Ovary (tissue), 9 donors: ENCODE data around the gene DACH1. TPM values are rescaled to one million over a fixed set of nuclear protein-coding genes. Genes with fewer than 3 reads are reported as not detected.

Experiments
- DNase-seq, 5 donors: peaks; one replicate each; pipeline ENCODE4 v3.0.0-alpha.2; 2019 to 2020
- H3K27ac ChIP-seq, 2 donors: fragments of 200-600 bp; one replicate each; pipeline versions ENCODE4 v1.5.1 to v1.8.0; 2019 to 2022
- H3K27me3 ChIP-seq: fragments of 200-600 bp; one replicate; pipeline ENCODE4 v1.8.0; 2022
- H3K36me3 ChIP-seq: fragments of 200-600 bp; sonication (generic); one replicate; pipeline ENCODE4 v1.5.1; 2019
- H3K4me1 ChIP-seq: one replicate; pipeline ENCODE4 v1.8.1; 2013; ENCODE audit warnings: mild to moderate bottlenecking, moderate library complexity; ENCODE audit not compliant: insufficient read depth
- H3K4me3 ChIP-seq: fragments of 200-600 bp; sonication (generic); one replicate; pipeline ENCODE4 v1.5.1; 2017
- H3K9me3 ChIP-seq, 2 donors: fragments of 200-600 bp in 1 of 2; sonication (generic) in 1 of 2; one replicate each; pipeline versions ENCODE4 v1.5.1 to v1.8.1; 2013 to 2019; ENCODE audit warnings: mild to moderate bottlenecking in 1 of 2, moderate library complexity in 1 of 2
- EP300 ChIP-seq: sonication (generic); formaldehyde crosslinking; IDR thresholded peaks from one replicate; pipeline ENCODE4 v1.6.1; 2017; ENCODE audit warnings: antibody characterized with exemption
- POLR2A ChIP-seq: fragments of 450-650 bp; IDR thresholded peaks from one replicate; pipeline ENCODE4 v1.6.1; 2017; ENCODE audit warnings: antibody characterized with exemption, mild to moderate bottlenecking, moderate library complexity
- WGBS, 3 donors: extraction: QIAGEN DNeasy Blood & Tissue Kit in 1 of 3; methylation state at CpG; one replicate each; pipeline versions ENCODE4 v1.1.5 to v1.1.7; 2013 to 2017; 5-methylcytosine and 5-hydroxymethylcytosine counted together
- intact Hi-C, 4 donors: fragments of 100-400 bp; cut with DNase I; formaldehyde crosslinking; loops; one replicate each; pipeline versions ENCODE4 v1.11.0 to v1.15.1; 2022 to 2023
- polyA plus RNA-seq, 2 donors: library from polyadenylated mRNA; stranded (reverse); fragments of 200-250 nt in 1 of 2; fragments of 350-450 nt in 1 of 2; fragmentation: Illumina TruSeq in 1 of 2; extraction: RNeasy Lipid Tissue Mini Kit (QIAGEN cat#74804) in 1 of 2; gene quantifications; one replicate each; pipeline ENCODE4 v1.2.3, GENCODE V29; 2013 to 2014
- total RNA-seq, 7 donors: library from RNA; depleted of rRNA in 2 of 7; stranded (reverse); fragments of >200 nt in 2 of 7; fragmentation: NEBNext Ultra II Directional in 3 of 7; extraction: Animal tissue kit (Norgen Biotek cat#: 25700) in 3 of 7; gene quantifications; one replicate each; pipeline versions ENCODE4 v1.1.0 to v1.2.4, GENCODE V29; 2016 to 2023
- TF ChIP-seq, protein P1 (sequence below), 3 donors: fragments of 450-650 bp in 2 of 3; fragments of 200-600 bp in 1 of 3; IDR thresholded peaks; one replicate each; pipeline versions ENCODE4 v1.5.1 to v1.8.0; 2016 to 2022; ENCODE audit warnings: antibody characterized with exemption in 3 of 3, mild to moderate bottlenecking in 1 of 3
- donor health status: DM: no; HTN: no; CAD: no; lungs with moderate emphysema.
- donor health status: DM: no; HTN: no; CAD: no.
- donor health status: Bipolar disorder and iron deficiency.
- donor health status: DM: yes; HTN: yes; CAD: no.
- donor health status: DM: no; HTN: no; CAD: no.
- donor health status: DM: yes; HTN: yes; CAD: no.

DACH1 gene
- total and polyA plus RNA-seq, 9 donors: 0.91 to 3.2 (median 1.7) TPM

DNA sequence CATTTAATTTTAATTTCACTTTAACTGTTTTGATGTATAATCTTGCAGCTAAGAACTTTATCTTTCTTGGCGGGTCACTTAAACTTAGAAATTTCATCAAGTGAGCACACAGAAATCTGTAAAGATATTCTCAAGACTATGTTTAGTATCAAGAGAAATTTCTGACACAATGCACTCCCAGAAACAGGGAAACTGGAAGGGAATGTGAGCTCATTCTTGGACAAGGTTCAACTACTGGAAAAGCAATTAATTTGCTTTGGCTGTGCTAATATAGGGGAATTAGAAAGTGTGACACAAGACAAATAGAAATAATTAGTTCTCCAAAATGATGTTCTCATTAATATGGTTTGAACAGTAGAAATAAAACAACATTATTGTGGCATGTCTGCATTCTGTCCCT, 402.3 kb downstream of the DACH1 start:
- Histone ChIP-seq H3K4me3 (no peak overlapping the region), H3K4me1 (no peaks in the 10 kb centered on the region), H3K9me3 (no peaks in the 10 kb centered on the region), H3K27me3 (no peaks in the 10 kb centered on the region), H3K36me3 (no peaks in the 10 kb centered on the region), H3K27ac (no peak overlapping the region)
- TF ChIP-seq EP300 (no peak), POLR2A (no peak)
- TF ChIP-seq, protein P1, sequence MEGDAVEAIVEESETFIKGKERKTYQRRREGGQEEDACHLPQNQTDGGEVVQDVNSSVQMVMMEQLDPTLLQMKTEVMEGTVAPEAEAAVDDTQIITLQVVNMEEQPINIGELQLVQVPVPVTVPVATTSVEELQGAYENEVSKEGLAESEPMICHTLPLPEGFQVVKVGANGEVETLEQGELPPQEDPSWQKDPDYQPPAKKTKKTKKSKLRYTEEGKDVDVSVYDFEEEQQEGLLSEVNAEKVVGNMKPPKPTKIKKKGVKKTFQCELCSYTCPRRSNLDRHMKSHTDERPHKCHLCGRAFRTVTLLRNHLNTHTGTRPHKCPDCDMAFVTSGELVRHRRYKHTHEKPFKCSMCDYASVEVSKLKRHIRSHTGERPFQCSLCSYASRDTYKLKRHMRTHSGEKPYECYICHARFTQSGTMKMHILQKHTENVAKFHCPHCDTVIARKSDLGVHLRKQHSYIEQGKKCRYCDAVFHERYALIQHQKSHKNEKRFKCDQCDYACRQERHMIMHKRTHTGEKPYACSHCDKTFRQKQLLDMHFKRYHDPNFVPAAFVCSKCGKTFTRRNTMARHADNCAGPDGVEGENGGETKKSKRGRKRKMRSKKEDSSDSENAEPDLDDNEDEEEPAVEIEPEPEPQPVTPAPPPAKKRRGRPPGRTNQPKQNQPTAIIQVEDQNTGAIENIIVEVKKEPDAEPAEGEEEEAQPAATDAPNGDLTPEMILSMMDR (IDR thresholded peaks at IDR 0.05): no peak
- WGBS, 3 donors: 17 to 31% (median 22%) methylated on average over 1 of the region's 1 CpG
- DNase-seq: no peak
- intact Hi-C loops: no loop called here

DNA sequence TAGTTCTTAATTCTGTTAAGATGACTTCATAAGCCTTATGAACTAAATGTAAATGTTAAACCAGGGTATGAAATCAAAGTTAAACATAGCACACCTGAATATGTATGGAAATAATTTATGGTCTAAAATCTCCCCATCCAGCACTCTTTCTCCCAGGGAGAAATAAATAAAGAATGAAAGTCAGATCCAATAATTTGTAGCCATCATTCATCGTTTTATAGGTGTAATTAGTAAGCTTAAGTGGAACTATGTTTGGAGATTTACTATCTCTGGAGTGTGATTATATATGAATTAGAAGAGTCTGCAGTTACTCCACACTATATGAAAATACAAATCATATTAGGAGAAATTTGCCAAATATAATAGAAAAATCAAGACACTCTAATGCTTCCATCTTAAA, 405.1 kb downstream of the DACH1 start:
- no peaks in the 10 kb centered on the region for H3K4me1 ChIP-seq
- 94 to 97% (median 95%) methylated on average over 1 of the region's 1 CpG for WGBS, 3 donors
- TF ChIP-seq POLR2A: no peak
- no peak for TF ChIP-seq EP300
- TF ChIP-seq, protein P1 (IDR thresholded peaks at IDR 0.05): no peak
- H3K9me3 ChIP-seq: no peaks in the 10 kb centered on the region
- H3K36me3 ChIP-seq: no peaks in the 10 kb centered on the region
- DNase-seq: no peak
- intact Hi-C loops: no loop called here
- no peaks in the 10 kb centered on the region for H3K27me3 ChIP-seq
- no peak overlapping the region for H3K4me3 ChIP-seq
- H3K27ac ChIP-seq: no peak overlapping the region

DNA sequence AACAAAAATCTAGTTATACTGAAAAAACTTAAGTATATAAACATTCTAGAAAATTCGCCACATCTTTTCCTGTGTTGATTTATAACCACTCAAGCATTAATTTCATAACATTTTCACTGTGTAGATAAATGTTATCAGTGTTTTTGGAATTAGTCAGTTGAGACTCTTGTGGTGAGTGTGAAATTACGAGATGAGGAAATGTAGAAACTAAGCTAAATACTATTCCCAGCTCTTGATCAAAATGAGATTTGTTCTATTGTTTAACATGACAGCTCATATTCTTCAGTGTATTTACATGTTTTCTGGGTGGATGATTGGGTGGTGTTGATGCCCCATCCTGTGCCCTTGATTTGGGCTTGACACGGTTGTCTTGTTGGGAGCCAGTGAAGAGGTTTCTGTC, 406.8 kb downstream of the DACH1 start:
- no peaks in the 10 kb centered on the region for H3K27me3 ChIP-seq
- H3K36me3 ChIP-seq: no peaks in the 10 kb centered on the region
- H3K9me3 ChIP-seq: no peaks in the 10 kb centered on the region
- intact Hi-C loops: no loop called here
- H3K27ac ChIP-seq: no peak overlapping the region
- no peak overlapping the region for H3K4me3 ChIP-seq
- WGBS, 3 donors: 17 to 29% (median 19%) methylated on average over 3 of the region's 3 CpGs
- no peak for DNase-seq
- H3K4me1 ChIP-seq: no peaks in the 10 kb centered on the region
- TF ChIP-seq EP300 (no peak), POLR2A (no peak)
- TF ChIP-seq, protein P1 (IDR thresholded peaks at IDR 0.05): no peak

DNA sequence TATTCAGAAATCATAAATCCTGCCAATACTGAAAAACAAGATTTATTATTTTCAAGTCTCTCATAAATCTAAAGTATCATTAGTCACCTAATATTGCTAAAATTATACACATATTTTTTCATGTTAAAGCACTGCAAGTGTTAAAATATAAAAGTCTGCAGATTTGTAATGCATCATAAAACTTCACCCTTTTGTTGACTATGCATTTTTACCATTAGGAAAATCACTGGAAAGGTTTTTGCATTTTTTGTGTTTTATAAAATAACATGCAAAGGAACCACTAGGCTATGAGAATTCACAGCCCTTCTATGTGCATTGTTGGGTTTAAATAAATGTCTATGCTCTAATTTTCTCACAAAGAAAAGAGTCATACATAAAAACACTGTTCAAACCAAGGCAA, 407.3 kb downstream of the DACH1 start:
- no peak for TF ChIP-seq POLR2A
- intact Hi-C loops: no loop called here

DNA sequence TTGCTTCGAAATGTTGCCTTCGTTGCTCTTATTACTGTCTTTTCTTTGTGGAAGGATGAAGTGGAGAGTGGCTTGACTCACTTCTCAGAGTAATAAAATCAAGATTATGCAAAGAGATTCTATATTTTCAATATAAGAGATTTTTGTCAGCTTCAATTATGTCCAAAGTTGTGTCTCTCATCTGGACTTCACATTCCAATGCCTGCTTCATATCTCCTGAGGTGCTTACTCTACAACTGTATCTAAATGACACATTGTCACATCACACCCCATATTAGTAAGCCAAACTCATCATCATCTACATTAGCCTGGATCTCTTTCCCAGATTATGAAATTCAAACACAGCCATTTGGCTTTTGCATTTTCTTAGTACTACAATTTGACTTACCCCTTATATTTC, 409.4 kb downstream of the DACH1 start:
- WGBS, 3 donors: 91 to 93% (median 91%) methylated on average over 2 of the region's 2 CpGs
- H3K4me1 ChIP-seq: no peaks in the 10 kb centered on the region

More for the DNA sequence above, 407.3 kb downstream of the DACH1 start:
- DNase-seq: no peak
- Histone ChIP-seq H3K4me1 (no peaks in the 10 kb centered on the region), H3K9me3 (no peaks in the 10 kb centered on the region), H3K27ac (no peak overlapping the region), H3K4me3 (no peak overlapping the region), H3K27me3 (no peaks in the 10 kb centered on the region), H3K36me3 (no peaks in the 10 kb centered on the region)

More for the DNA sequence above, 409.4 kb downstream of the DACH1 start:
- no peak for DNase-seq
- intact Hi-C loops: no loop called here
- Histone ChIP-seq H3K4me3 (no peak overlapping the region), H3K36me3 (no peaks in the 10 kb centered on the region), H3K27me3 (no peaks in the 10 kb centered on the region), H3K27ac (no peak overlapping the region), H3K9me3 (no peaks in the 10 kb centered on the region)
- TF ChIP-seq, protein P1 (IDR thresholded peaks at IDR 0.05): no peak
- TF ChIP-seq EP300 (no peak), POLR2A (no peak)
